Hematopoietic multipotent progenitor cell (in vitro differentiated cells): Measurements from ENCODE around the gene LDLRAD3. TPM values are rescaled to one million over a fixed set of nuclear protein-coding genes. Genes with fewer than 3 reads are reported as not detected.
A peak's percentile ranks its signal among the peaks of the same experiment; 100 is the strongest.

Experiments used
- DNase-seq, 3 donors: peaks; one replicate each; pipeline ENCODE4 v3.0.0-alpha.2; 2011 to 2015; ENCODE audit warnings: low read depth in 2 of 3, low spot score in 2 of 3
- total RNA-seq: library from RNA; depleted of rRNA; stranded (reverse); fragments of >200 nt; gene quantifications from one replicate; pipeline ENCODE4 v1.2.3, GENCODE V29; 2012

Gene LDLRAD3
- total RNA-seq, 1 donor, result 2.2 TPM

DNA sequence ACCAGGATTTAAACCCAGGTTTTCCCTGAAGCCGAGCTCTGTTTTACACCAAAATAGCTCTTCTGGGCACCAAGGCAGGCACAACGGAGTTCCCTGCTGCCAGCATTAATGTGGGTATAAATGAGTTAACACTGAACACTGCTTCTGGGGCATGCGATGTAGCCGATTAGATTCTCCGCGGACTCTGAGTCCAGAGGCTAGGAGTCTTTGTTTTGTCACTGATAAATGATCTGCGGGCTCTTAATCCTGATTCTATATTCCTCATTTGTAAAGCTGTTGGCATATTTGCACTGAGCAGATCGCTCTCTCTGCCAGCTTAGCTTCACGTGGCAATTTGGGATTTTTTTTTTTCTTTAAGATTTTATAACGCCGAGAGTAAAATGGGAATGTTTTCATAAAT is 16.8 kb upstream of the LDLRAD3 start:
- DNase-seq, result no peak

DNA sequence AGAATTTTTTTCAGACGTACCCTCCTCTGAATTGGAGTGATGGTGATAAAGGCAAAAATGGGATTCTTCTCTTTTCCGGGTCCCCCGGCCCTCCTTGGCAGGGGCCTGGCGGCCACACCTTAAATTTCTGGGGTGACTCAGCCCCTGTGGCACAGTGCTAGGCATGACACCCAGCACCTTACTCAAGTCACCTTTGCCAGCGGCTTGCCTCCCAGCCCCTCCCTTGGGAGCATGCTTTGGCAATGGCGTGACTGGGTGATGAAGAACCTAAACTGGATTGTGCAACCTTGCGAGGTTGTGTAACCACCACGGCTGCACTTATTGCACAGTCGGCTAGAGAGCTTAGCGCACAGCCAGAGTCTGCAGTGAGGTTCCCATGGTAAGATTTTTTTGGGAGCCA is 16.2 kb upstream of the LDLRAD3 start:
- no peak for DNase-seq

DNA sequence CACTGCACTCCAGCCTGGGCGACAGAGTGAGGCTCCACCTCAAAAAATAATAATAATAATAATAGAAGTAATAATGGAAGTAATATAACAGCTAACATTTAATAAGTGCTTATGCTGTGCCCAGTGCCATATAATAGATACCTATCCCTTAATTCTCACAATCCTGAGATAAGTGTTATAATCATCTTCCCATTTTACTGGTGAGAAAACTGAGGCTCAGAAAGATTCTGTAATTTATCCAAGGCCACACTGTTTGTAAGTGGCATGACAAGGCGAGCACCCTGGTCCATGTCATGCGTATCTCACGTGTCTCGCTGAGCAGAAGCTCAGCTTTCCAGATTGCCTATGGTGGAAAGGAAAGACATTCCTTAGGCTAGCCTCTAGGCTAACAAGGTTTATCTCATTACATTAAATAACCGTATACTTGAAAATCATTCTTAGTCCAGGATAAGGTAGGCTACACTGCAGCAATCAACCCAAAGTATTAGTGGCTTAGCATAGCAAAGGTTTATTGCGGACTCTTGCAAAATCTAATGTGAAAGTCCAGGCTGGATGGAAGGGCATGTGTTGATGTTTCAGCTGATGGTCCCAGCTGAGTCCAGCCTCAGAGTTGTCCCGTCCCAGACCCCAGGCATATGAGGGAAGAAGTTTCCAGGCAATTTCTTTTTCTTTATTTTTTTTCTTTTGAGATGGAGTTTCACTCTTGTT is 15.0 kb upstream of the LDLRAD3 start:
- no peak for DNase-seq

DNA sequence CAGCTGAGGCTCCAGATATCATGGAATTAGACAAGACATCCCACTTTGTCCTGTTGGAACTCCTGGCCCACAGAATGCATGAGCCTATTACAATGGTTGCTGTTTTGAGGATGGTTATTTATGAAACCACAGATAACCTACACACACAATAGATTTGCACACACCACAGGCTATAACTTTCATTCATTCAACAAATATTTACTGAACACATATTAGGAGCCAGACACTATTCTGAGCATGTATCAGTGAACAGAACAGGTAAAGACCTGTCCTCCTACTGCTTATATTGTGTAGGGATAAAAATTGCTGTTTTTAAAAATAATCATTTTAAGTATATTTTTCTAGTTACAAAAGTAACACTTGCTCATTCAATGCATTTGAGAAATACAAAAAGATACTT is 13.4 kb upstream of the LDLRAD3 start:
- DNase-seq, result no peak

DNA sequence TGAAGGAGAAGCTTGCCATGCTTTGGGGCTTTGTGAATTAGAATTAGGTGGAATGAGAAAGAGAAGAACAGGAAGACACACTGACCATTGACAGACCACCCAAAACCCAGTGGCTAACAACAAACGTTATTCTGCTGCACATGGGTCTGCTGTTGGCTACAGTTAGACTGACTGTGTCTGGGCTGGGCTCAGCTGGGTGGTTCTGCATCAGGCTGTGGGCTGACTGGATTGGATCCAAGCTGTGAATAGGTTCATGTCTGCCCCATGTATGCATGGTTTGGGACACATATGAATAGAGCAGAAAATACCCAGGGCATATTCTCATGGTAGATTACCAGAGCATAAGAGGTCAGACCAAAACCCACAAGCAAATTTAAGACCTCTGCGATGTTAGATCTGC is 11.7 kb upstream of the LDLRAD3 start:
- no peak for DNase-seq

DNA sequence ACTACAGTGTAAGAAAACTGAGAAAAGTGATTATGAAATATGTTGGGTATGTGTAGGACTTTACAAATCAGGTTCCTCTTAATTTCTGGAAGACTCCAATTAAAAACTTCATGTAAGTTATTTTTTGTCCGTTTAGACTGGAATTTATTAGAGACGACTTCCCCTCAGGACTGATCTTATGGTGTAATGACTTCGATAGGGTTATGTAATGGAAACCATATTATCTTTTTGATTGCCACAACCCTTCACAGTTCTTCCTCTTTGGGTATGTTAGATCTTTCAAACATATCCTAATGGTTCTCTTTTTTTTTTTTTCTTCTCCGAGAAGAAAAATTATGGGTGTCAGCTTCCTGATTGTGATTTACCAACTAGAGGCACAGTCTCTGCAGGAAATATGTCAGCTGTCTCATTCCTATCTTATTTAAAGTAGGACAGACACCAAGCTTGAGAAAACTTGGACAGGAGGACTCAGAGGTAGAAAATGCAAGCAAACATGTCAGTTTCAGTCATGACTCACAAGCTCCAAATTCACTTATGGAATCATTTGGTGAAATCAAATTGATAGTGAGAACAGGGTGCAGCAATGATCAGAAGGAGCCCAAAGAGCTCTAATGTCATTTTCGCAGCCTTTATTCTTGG is 11.1 kb upstream of the LDLRAD3 start:
- peak in 1 of 3 donors; percentile 64 for DNase-seq

DNA sequence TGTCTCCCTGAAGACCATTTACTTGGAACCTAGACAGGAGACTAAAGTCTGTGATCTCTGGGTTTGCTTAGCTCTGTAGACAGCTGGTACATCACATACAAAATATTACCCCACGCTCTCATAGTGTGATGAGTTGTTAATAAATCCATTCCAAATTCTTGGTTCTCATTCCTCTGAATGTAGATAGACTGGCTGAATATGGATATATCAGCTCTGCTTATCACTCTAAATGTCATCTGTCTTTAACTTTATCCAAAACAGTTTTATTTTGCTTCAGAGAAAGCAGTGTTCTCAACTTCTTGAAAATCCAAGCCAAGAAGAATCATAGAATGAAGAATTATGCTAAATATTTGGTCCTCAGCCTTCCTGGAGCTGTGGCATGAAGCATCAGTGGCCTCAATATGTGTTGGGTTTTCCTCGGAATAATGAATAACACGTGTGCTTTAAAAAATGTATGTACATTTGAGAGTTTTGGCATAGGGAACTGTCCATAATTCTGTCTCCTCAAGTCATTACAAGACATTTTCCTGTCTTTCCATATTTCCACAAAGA is 10.5 kb upstream of the LDLRAD3 start:
- DNase-seq, result no peak

DNA sequence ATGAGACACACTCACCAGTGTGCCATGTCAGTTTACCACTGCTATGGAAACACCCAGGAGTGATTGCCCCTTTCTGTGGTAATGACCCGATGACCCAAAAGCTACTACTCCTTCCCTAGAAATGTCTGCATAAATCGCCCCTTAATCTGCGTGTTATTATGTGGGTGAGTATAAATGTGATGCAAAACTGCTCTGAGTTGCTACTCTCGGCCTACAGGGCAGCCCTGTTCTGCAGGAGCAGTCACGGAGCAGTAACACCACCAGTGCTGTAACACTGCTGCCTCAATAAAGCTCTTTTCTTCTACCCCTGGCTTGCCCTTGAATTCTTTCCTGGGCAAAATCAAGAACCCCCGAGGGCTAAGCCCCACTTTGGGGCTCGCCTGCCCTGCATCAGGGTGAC is 9.6 kb upstream of the LDLRAD3 start:
- DNase-seq, result no peak

DNA sequence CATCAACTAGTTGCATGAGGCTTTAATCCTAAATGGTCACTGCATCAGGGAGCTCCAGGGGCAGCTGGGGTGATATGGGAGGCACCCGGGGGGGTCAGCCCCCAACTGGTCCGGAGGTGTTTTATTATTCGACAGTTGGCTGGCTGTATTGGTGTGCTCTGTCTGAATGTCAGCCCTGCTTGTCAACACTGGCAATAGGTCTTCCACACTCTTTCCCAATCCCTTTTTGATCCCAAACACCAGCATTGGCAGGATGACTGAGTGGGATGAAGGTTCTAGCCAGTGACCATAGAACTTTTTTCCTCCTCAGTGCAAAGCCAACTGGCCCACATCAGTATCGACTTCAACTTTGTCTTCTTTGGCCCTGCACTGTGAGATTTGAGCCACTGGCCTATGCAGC is 8.9 kb upstream of the LDLRAD3 start:
- no peak for DNase-seq

DNA sequence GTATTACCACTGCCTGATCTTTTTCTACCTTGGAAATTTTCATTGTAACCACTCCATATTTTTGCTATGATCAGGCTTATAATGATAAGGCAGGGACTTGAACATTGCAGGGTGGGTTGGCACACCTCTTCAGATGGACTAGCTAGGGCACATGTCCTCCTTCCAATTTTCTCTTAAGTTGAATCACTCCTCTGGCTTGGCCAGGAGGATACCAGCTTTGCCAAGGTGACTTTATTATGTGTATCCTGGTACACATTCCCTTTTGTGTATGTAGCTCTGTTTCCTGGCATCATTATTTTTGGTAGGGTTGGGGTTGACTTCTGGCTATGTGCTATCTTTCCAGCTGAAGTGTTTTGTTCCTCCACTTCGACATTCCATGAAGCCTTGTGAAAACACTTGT is 8.5 kb upstream of the LDLRAD3 start:
- DNase-seq, result no peak

DNA sequence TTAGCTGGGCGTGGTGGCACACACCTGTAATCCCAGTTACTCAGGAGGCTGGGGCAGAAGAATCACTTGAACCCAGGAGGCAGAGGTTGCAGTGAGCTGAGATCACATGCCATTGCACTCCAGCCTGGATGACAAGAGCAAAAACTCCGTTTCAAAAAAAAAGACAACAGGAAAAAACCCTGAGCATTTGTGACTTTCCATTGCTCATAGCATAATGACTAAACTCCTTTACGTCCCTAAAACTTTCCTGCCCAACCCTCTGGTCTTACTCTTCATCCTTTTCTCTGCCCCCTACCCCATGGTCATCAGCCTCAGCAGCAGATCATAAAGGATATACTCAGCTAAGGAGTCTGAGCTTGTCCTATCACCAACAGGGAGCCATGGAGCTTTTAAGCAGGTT is 6.8 kb upstream of the LDLRAD3 start:
- DNase-seq, result no peak

DNA sequence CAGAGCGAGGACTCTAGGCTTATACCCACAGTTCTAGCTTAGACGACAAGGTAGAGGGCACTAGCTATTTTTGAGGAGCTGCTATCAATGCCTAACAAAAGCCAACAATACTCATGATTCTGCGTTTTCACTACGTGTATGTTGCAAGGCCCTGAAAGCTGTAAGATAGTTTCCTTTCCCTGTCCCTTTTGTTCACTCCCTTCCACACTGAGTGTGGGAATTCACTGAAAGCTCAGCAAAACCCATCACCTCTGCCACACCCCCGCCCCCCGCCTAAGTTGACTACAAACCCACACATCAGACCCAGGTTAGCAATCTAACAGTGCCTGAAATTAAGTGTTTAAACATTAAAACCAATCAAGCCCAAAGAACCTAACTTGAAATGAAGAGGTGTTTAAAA is 6.2 kb upstream of the LDLRAD3 start:
- DNase-seq, result no peak

DNA sequence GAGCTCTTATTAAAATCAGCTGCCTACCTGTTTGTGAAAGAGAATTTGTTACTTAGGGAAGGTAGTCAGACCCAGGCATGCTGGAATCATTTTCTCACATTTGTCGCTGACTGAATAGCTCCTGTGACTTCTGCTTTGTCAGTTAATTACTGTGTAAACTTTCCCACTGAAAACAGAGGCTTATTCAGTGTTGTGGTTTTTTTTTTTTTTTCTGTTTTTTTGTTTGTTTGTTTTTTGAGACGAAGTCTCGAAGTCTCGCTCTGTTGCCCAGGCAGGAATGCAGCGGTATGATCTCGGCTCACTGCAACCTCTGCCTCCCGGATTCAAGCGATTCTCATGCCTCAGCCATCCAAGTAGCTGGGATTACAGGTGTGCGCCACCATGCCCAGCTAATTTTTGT is 5.6 kb upstream of the LDLRAD3 start:
- no peak for DNase-seq

DNA sequence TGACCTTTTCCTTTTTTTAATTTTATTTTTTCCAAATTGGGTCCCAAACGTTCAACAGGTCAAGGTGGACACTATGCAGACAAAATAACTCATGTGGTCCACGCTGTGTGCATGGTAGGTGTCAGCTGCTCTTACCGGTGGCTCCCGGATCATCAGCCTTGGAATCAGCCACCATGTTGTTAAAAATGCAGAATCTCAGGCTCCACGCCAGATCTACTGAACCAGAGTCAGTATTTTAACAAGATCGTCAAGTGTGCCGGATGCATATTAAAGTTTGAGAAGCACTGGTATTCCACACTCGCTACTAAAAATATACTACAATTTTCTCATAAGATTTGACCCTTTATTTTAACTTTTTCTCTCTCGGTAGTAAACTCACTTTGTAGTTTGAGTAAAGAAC is 553 bp upstream of the LDLRAD3 start:
- DNase-seq, result no peak

DNA sequence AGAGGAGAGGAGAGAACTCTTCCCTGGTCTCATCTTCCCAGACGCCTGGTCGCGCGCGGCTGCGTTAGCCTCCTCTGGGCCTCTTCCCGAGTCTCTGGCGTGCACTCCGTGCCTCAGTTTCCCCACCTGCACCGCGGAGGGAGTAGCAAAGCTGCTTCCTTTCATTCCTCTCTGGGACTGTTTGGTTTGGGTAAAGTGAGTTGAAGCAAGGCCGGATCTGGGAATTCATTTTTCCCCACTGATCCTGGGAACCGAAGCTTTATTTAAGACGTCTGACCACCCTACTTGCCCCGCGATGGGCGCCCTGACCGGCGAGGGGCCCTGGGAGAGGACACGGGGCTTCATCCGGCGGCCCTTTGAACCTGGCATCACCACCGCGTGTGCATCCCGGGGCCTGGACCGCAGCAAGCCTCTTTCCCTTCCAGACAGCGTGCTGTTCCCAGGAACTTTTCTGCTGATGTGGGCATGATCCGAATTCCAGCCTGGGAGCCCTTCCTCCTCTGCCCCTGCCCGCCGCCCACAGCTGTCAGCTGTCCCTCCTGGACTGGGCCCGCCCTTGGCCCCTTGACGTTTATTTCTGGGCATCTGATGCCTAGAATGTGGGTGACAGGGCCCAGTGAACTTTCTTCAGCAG is 758 bp downstream of the LDLRAD3 start:
- DNase-seq, result no peak

DNA sequence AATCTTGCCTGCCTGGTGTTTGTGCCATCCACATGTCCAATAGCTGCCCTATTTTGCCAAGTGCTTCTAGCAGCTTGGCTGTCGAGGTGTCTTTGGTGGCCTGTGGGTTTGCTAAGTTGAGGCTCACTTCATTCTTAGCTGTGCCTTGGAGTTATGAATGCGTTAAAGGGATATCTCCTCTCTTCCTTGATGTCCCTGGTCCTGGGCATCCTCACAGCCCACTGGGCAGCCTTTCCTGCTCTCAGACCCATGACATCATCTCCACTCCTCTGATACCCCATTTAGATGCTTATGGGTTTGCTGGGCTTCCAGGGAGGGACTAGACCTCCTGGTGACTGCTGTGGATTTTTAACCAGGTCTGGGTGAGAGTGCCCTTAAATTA is 1.3 kb downstream of the LDLRAD3 start:
- no peak for DNase-seq

DNA sequence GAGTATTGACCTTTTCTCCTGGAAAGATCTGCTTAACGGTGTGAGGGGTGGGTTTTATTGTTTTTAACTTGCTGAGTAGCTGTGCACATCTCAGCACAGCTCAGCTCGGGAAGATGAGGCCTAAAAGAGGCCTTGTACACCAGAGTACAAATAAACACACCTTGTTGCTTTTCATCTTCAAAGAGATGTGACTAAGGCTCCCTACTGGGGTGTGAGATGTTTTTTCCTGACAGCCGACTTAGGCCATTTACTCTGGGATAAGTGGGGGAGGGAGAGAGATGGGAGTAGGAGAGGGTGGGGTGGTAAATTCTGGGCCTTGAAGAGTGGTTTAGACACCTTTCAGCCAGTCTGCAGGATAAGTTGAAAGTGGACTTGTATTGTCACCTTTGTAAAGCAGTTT is 2.9 kb downstream of the LDLRAD3 start:
- DNase-seq, result no peak

DNA sequence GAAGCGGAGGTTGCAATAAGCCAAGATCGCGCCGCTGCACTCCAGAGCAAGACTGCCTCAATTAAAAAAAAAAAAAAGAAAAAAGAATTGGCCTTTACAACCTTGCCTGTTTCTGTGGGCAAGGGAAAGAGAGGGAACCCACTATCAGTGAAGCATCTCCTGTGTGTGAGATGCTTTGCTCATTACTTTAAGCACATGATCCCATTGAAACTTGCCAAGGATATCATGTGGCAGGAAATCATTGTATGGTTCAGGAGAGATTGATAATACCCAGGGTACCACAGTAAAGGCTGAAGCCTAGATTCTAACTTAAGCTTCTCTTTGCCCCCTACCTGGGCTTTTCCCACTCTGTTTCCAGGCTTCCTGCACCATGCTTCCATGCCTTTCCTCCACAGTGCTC is 3.6 kb downstream of the LDLRAD3 start:
- no peak for DNase-seq

DNA sequence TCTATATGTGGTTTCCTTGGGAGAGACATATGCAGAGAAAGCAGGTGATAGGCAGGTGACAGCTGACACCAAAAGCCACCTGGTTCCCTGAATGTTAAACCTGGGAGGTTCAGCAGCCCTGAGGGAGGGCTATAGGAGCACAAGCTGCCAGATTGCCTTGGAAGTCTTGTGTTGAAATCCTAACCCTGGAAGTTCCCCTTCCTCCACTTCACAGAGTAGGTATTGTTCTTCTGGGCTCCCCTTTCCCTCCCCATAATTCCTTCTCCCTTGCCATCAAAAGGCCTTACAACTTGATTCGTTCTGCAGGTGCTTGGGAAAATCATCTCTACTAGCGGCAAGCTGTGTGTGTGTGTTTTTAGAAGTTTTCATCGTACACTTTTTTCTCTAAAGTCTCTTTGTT is 5.4 kb downstream of the LDLRAD3 start:
- no peak for DNase-seq

DNA sequence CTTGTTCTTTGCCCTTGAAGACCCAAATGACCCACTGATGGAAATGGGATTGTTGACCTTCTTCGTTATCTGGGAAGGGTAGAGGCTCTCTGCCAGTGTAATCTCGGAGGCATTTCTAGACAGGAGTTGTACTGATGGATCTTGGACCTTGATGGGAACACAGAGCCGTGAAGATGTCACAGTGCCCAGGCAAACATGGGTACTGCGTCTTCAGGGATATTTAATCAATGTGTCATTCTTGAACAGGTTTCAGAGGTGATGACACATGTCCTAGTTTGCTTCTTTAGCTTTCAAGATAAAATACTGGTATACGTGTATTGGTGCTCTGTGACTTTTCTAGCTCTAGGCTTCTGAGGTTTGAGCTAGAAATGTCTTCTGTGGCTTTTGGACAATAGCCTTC is 6.2 kb downstream of the LDLRAD3 start:
- DNase-seq, result no peak

DNA sequence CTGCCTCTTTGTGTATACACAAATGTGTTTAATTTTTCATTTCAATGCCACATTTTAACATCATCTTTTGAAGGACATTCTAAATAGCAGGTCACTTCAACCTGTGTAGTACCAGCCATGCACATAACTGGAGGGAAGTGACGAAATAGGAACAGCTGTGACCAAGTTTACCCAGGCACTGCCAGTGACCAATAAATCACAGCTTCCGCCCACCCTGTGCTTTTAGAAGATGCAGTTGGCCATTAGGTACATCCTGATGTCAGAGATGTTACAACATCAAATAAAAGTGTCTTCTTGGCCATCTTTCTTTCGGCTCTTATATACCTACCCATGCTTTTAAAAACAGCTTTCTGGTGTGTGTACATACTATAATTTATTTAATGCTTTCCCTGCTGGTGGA is 7.8 kb downstream of the LDLRAD3 start:
- no peak for DNase-seq
